D341Med (cell line): ENCODE results near the gene LTC4S.
A peak's percentile ranks its signal among the peaks of the same experiment; 100 is the strongest.
"Not testable (repeated sequence)": the region's sequence is repeated elsewhere in the genome, so short reads cannot be mapped to it uniquely, and the experiment has no call there.

Experiments used
- DNase-seq: peaks from one replicate; pipeline ENCODE4 v3.0.0; 2012; ENCODE audit warnings: low spot score

LTC4S gene, protein sequence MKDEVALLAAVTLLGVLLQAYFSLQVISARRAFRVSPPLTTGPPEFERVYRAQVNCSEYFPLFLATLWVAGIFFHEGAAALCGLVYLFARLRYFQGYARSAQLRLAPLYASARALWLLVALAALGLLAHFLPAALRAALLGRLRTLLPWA

DNA sequence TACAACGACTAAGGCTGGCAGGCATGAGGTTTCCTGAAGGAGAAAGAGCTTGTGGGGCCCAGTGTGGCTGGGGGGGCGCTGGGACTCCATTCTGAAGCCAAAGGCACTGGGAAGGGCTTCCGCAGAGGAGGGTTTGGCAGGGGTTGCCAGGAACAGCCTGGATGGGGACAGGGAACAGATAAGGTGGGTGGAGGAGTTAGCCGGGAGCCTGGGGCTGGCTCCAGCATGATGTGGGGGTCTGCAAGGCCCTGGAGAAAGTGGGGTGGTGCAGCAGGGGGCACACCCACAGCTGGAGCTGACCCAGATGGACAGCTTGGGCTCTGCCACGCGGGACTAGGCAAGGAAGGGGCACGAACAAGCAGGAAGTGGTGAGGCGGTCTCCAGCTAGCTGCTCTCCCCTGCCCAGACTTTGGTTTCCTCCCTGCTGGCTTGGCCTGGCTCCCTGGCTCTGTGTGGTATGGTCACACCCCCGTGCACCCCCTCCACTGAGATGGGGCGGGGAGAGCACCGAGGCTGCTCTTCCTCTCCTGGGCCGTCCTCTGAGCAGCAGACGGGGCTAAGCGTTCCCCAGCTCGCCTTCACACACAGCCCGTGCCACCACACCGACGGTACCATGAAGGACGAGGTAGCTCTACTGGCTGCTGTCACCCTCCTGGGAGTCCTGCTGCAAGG is at the start of gene LTC4S:
TSS of gene LTC4S (plus strand) at position 519 of the 672 bp plus-strand sequence. CDS start at position 614, 95 bp downstream.
- no peak for DNase-seq

DNA sequence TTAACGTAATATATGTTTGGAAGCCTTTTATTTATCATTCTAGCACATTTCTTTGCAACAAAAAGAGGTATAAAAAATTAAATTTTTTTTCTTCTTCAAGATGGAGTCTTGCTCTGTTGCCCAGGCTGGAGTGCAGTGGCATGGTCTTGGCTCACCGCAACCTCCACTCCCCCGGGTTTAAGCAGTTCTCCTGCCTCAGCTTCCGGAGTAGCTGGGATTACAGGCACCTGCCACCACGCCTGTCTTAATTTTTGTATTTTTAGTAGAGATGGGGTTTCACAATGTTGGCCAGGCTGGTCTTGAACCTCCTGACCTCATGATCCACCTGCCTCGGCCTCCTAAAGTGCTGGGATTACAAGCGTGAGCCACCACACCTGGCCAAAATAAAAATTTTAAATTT is 49.7 kb upstream of the LTC4S start:
- DNase-seq, result not testable (repeated sequence)

DNA sequence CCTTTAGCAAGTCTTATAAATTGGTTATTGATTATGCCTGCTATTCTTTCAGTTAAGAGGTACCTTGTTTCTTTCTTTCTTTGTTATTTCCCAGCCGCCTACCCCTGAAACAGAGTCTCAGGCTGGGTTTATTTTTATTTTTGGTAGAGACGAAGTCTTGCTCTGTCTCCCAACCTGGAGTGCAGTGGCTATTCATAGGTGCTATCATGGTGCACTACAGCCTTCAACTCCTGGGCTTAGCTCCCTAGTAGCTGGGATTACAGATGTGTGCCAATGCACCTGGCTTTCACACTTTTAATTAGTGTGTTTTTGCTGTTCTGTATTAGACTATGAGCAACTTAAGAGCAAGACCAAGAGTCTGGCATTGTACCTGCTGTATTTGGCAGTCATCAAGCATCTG is 46.9 kb upstream of the LTC4S start:
- no peak for DNase-seq

DNA sequence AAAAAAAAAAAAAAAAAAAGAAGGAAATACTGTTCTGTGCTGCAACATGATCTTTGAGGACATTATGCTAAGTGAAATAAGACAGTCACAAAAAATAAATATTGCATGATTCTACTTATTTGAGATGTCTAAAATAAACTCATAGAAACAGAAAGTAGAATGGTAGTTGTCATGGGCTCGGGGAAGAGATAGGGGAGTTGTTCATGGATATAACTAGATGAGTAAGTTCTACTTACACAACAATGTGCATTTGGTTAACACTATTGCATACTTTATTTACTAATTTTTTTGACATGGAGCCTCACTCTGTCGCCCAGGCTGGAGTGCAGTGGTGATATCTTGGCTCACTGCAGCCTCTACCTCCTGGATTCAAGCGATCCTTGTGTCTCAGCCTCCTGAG is 46.0 kb upstream of the LTC4S start:
- DNase-seq, result no peak

DNA sequence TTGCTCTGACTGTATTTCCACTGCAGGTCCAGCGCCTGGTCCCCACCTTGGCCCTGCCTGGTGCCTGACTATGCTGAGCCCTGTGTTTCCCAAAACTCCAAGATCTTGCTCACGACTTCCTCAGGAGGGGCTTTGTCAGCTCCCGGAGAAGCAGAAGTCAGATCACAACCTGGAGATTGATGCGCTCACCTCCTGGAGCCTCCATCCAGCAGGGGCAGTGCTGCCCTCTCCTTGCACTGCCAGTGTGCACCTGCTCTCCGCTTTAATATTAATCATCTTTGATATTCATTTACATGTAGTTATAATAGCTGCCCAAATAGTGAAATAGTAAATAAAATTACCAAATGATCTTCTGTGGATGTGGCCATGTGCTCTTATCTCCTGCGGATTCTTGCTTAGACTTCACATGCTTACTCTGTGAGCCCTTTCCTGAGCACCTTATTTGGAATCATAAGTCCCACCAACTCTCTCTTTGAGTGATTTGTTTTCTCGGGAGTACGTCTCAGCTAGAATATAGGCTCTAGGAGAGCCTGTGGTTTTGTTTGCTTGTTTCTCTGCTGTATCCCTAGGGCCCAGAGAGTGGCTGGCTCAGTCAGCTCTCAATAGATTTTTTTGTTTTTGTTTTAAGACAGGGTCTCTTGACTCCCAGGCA is 43.8 kb upstream of the LTC4S start:
- DNase-seq, result no peak

DNA sequence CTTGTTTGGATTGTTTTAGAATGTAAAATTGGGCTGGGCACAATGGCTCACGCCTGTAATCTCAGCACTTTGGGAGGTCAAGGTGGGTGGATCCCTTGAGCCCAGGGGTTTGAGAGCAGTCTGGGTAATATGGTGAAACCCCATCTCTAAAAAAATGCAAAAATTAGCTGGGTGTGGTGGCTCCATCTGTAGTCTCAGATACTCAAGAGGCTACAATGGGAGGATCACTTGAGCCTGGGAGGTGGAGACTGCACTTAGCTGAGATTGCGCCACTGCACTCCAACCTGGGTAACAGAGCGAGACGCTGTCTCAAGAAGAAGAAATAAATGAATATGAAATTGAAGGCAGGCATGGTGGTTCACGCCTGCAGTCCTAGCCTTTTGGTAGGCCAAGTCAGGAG is 39.8 kb upstream of the LTC4S start:
- no peak for DNase-seq

DNA sequence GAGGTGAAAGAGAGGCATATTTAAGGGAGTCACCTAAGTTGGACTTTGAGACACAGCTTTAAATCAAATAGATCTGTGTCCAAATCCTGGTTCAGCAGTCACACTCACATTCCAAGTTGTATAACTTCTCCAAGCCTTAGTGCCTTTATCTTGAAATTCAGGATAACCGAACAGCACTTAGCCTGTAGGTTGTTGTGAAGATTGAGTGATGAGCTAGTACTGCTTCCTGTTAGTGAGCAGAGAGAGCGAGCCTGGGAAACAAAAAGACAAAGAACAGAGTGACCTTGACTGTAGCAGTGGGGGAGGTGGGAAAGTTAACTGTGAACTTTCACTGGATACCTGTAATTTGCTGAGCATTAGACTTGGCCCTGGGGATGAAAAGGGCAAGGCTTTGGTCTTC is 38.8 kb upstream of the LTC4S start:
- no peak for DNase-seq

DNA sequence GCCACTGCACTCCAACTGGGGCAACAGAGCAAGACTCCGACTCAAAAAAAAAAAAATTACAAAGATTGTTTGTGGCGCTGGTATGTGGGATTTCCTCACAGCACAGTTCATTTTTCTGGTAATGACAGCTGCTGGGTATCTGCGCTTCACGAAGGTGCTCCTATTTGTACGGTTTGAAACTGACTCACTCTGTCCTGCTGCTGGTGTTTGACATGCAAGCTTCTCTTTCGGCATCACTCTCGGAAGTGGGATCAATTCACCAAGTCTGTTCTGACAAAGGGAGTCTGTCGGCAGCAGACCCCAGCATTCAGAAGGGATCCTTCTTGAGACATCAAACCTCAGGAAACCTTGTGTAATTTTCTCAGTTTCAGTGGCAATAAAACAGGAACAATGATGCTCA is 34.8 kb upstream of the LTC4S start:
- DNase-seq, result no peak

- no peak for DNase-seq
These were observed 33.9 kb upstream of the LTC4S start for GRCh38 chr5:179759581-179760551.

DNA sequence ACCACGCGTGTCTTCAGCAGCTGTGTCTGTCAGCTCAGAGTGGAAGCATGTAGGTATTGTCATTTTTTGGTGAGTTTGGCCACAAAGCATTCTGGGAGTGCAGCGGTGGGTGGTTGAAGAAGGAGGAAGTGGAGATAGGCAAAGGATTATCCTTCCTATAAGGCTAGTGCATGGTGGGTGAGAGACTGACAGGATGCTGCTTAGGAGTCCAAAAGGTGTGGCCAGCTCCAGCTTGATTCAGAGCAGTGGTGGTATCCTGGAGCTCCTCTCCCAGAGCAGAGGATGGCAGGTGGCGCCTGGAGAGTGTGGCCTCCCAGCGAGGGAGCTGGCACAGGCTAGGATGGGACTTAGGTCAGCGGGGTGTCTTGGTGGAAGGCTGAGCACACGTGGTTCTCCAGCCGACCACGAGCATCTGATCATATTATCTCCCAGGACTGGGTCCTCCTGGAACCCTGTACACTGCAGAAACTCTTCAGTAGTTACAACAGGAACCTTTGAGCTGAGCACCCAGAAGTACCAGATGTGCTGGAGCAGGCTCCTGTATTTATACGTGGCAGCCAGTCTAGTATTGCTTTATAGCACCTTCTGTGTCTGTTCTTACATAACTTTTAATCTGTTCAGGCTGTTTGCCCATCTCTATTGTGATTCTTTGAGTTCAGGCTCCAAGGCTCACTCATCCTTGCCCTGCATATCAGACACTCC is 31.6 kb upstream of the LTC4S start:
- no peak for DNase-seq

GRCh38 chr5:179762781-179763176 is 31.0 kb upstream of the LTC4S start:
- DNase-seq, result no peak

- DNase-seq, result peak; percentile 79
These were observed 30.4 kb upstream of the LTC4S start for GRCh38 chr5:179763215-179763945.

- no peak for DNase-seq
These were observed 29.7 kb upstream of the LTC4S start for GRCh38 chr5:179764056-179764455.

DNA sequence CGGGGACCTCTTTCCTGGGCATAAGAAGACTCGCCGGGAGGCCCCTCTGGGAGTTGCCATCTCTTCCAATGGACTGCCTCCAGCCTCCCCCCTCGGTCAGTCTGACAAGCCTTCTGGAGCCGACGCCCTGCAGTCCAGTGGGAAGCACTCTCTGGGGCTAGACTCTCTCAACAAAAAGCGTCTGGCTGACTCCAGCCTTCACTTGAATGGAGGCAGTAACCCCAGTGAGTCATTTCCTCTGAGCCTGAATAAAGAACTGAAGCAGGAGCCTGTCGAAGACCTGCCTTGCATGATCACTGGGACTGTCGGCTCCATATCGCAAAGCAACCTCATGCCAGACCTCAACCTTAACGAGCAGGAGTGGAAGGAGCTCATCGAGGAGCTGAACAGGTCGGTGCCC is 28.4 kb upstream of the LTC4S start:
- no peak for DNase-seq

- no peak for DNase-seq
These were observed 27.6 kb upstream of the LTC4S start for GRCh38 chr5:179766021-179766725.

DNA sequence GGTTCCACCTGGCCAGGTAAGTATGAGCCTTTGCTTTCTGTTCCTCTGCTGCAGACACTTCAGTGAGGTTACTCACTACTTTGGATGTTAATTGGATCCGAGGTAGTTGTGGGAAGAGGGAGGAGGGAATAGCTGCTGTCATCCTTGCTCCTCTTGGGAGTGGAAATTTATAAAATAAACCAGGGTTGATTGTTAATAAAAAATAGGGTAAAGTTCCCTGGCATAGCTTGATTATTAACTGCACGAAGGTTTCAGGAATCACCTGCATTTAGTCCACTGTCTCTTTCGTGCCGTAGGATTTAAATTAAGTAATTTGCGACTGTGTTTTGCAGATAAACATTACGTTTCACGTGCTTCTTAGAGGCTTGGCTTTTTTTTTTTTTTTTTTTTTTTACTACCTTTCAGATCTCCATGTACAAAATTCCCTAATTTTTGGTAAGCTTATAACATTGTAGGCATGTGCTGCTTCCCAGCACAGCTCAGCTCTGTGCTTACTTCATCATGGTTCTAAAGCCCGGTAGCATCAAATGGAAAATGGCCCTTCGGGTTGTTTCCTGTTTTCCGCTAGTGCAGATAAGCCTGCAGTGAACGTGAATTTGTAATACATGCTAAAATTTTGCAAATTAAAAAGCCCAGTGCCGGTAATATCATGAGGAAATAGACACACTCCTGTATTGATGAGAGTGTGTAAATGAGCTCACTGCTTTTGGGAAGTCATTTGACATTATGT is 26.9 kb upstream of the LTC4S start:
- no peak for DNase-seq

DNA sequence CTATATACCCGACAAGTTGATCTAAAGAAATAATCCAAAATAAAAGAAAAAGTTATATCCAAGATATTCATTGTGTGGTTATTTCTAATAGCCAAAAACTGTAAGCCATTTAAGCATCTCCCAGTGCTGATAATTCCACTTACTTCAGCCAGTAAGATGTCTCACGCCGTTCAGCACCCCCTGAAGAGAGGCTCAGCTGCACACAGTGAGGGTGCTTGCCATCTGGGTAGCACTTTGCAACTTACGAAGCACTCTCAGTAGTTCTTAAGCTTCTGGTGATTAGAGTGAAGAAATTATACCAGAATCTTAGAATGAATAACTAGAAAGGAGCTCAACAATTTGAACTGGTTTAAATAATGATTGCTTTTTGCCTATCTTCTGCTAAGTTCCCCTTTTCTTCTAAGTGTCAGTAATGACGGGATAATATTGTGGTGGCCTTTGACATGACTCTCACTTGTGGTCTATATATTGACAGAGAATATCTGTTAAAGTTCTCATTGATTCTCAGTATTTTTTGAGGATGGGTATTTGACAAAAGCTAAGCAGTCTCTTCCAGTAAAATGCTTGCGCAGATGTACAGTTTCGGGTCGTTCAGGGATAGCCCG is 26.2 kb upstream of the LTC4S start:
- DNase-seq, result no peak

DNA sequence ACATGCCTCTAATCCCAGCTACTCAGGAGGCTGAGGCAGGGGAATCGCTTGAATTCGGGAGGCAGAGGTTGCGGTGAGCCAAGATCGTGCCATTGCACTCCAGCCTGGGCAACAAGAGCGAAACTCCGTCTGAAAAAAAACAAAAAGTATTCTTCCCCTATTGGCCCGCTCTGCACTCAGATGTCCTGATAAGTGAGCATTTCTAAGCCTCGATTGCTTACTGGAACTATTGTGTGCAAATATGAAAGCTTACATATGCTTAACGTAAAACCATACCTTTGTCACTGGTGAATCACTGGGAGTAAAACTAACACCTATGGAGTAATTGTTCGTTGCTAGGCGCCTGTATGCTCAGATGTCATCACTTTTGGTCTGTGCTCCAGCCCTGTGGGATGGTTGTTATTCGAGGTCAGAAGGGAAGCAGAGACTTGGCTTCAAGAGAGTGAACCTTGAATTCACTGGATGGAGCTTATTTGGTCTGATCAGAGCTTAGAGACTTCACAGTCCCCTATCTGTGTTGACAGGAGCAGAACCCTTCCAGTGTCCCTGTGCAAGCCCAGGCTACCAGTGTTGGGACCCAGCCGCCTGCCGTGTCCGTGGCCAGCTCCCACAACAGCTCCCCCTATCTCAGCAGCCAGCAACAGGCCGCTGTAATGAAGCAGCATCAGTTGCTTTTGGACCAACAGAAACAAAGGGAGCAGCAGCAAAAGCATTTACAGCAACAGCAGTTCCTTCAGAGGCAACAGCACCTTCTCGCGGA is 25.3 kb upstream of the LTC4S start:
- no peak for DNase-seq

GRCh38 chr5:179769271-179769670 is 24.5 kb upstream of the LTC4S start:
- DNase-seq, result no peak
